Retinal pigment epithelial cell (primary cell): ENCODE results near the gene UBE2E1.
"Not testable (repeated sequence)": the region's sequence is repeated elsewhere in the genome, so short reads cannot be mapped to it uniquely, and the experiment has no call there.

Experiments used
- DNase-seq: peaks from one replicate; pipeline ENCODE4 v3.0.0-alpha.2; 2010; ENCODE audit warnings: low read depth
- H3K4me3 ChIP-seq: 2 replicates; pipeline ENCODE4 v1.5.1; 2011; ENCODE audit warnings: mild to moderate bottlenecking, low read length, control low read depth, moderate library complexity
- CTCF ChIP-seq: conservative IDR thresholded peaks from 2 replicates; pipeline ENCODE4 v1.5.1; 2011; ENCODE audit warnings: low read depth, low read length, control low read depth, inconsistent platforms

Gene UBE2E1

DNA sequence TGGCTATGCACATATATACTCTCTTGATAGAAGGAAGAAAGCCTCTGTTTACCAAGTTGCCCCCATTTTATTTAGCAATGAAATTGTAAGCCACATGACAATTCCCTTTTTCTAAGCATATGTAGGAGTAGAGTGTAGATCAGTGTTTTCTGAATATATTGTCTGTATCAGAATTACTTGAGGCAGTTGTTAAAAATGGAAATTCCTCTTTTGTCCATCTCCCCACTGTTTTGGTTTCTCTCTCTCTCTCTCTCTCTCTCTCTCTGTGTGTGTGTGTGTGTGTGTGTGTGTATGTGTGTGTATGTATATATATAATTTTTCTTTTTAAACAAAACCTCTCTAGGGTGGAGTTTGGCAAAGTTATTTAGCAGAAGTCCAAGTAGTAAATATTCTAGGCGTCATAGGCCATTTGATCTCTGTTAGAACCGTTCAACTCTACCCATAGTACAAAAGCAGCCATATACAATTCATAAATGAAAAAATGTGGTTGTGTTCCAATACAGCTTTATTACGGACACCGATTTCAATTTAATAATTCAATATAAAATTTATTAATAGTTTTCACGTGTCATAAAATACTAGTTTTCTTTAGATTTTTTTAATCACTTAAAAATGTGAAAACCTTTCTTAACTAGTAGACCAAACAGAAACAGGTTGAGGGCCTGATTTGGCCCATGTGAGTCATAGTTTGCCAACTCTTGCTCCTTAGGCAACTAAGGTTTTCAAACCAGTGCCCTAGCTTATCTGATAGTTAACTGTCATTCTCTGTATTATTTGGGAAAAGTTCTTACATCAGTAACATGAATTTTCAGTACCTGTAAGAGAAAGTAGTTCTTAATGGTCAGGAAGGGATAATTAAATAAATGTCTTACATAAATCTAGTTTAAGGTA lies 39.8 kb downstream of the UBE2E1 start:
- DNase-seq = no peak
- no peak for TF ChIP-seq CTCF
- H3K4me3 ChIP-seq = no peak overlapping the region

DNA sequence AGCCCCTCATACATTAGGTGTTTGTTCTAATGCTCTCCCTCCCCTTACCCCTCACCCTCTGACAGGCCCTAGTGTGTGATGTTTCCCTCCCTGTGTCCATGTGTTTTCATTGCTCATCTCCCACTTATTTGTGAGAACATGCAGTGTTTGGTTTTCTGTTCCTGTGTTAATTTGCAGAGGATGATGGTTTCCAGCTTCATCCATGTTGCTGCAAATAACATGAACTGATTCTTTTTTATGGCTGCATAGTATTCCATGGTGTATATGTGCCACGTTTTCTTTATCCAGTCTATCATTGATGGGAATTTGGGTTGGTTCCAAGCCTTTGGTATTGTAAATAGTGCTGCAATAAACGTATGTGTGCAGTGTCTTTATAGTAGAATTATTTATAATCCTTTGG lies 43.7 kb downstream of the UBE2E1 start:
- not testable (repeated sequence) for H3K4me3 ChIP-seq, DNase-seq

GRCh38 chr3:23856286-23856685 lies 50.5 kb downstream of the UBE2E1 start:
- DNase-seq = no peak
- TF ChIP-seq CTCF = no peak

DNA sequence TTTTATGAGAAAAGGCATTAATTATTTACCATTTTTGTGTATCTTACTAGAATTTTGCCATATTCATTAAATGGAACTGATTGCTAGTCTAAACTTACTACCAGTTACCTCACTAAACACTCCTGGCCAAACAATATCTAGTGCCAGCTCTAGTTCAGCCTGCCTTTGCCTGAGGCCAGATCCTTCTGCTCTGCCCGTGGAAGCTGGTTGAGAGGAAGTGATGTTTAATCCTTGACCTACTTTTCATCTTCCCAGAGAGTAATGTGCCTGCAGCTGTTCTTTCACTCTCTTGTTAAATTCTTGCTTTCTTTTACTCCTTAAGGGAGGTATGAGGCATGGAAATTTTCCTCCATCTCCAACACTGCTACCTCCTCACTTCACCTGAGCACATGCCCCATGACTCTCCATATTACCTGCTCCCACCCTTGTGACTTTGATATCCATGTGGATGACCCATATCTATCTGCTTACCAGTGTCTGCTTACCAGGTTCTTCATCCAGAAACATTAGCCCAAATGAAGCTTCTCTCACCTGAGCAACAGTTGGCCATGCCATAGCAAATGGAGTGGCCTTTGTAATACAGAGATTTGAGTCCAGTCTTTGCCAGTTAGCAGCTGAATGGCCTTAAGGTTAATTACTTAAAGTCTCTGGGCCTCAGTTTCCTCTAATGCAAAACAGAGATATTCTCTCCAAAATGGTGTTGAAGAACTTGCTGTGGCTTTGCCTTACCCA lies 53.4 kb downstream of the UBE2E1 start:
- DNase-seq = no peak
- no peak for TF ChIP-seq CTCF

More at GRCh38 chr3:23856286-23856685, 50.5 kb downstream of the UBE2E1 start:
- no peak overlapping the region for H3K4me3 ChIP-seq

DNA sequence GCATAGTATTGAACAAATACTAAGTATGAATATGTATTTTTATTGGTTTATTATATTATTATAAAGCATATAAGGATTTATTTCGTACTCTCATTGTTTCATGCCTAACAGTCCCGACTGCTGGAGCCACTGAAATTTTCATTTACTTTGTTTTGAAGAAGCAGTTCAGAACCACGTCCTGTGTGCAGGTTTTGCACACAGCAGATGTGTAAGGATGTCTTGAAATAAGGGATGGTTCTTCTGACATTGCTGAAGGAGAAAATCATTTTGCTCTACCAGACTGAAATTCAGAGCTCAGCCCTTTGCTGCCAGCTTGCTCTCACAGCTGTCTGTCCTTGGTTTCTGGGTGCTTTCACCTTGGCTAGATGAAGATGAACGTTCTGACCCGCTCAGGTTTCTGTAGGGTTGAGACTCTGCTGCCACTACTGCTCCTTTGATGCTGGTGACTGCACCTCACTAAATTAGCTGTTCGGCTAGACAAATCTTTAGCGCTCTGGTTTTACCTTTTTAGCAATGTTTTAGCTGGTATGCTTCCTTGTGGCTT lies 54.2 kb downstream of the UBE2E1 start:
- H3K4me3 ChIP-seq = no peak overlapping the region
- DNase-seq = no peak
- TF ChIP-seq CTCF = no peak

More for the DNA sequence above, 53.4 kb downstream of the UBE2E1 start:
- no peak overlapping the region for H3K4me3 ChIP-seq

- TF ChIP-seq CTCF = no peak
- no peak for DNase-seq
- H3K4me3 ChIP-seq = no peak overlapping the region
These were observed 55.9 kb downstream of the UBE2E1 start for GRCh38 chr3:23861689-23862088.

DNA sequence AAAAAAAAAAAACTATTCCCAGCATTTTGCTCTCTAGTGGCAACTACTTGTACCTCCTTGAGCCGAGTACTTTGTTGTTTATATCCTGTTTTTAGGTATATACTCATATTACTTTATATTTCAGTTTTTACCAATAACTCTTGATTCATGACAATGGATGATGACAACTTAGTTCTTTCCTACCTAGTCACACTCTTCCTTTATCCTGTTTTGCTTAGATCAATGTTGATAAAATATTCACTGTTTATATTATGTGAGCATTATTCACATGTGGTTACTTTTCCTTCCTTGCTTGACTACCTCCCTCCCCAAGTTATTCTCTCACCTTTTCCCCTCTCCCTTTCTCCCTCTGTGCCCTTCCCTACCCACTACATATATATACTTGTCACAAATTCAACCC lies 57.3 kb downstream of the UBE2E1 start:
- no peak for TF ChIP-seq CTCF
- DNase-seq = no peak
- H3K4me3 ChIP-seq = no peak overlapping the region
